GM19397 (cell line): ENCODE results near the gene MRPL21.
A peak's percentile ranks its signal among the peaks of the same experiment; 100 is the strongest.

Experiments used
- ATAC-seq: cut with Tn5 transposase; IDR thresholded peaks from one replicate; pipeline ENCODE4 v1.9.1; 2021; ENCODE audit warnings: mild to moderate bottlenecking, moderate library complexity; ENCODE audit not compliant: unreplicated experiment

MRPL21 gene

DNA sequence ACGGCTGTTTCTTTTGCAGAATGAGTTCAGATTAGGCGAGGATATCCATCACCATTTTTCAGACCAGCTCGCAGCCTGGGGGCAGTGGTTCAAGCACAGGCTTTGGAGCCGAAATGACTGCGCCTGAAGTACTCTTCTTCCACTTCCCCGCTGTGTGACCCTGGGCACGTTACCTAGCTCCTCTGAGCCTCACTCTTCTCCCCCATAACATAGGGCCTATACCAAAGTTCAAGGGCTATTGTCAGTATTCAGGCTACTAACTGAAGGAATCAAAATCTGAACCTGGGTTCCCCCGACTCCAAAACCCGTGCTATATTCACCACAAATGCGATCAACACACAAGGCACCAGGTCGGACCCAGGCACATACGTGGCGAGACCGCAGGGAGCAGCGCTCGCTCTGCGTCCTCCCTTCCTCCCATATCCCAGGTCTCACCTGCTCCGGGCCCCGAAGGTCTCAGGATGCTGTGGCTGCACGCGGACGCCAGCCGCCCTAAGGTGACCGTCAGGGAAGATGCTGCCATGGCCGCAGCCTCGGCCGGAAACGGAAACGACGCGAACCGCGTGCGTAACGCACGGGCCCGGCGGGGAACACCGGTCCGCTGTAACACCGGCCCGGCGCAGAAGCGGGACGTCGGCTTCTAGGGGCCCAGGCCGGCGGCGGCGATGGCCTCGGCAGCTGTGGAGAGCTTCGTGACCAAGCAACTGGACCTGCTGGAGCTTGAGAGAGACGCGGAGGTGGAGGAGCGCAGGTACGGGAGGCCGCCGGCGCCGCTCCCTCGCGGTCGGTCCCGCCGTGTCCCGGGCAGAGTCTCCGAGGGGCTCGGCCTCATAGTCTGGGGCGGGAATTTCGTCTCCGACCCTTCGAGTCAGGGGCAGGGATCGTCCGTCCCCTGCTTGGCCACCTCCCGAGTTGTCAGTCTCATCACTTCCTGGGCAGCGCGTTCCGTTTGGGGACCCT, at the start of gene MRPL21, which contains the start of gene IGHMBP2:
MRPL21 (minus strand) TSS at position 545 of the 960 bp plus-strand sequence; CDS start at position 523, 22 bp downstream.
IGHMBP2 (plus strand) TSS at position 604 of the 960 bp plus-strand sequence; CDS start at position 666, 62 bp downstream.
- peak; percentile 89 for ATAC-seq

GRCh38 chr11:68950762-68951161, 47.1 kb upstream of the MRPL21 start:
- no peak for ATAC-seq

GRCh38 chr11:68950270-68950669, 46.6 kb upstream of the MRPL21 start:
- no peak for ATAC-seq

DNA sequence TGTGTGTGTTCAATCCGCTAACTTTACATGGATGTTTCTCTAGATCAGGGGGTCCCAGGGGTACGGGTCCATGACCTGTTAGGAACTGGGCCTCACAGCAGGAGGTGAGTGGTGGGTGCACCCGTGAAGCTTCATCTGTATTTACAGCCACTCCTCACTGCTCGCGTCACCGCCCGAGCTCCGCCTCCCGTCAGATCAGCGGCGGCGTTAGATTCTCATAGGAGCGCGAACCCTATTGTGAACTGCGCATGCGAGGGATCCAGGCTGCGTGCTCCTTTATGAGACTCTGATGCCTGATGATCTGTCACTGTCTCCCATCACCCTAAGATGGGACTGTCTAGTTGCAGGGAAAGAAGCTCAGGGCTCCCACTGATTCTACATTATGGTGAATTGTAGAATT, 45.3 kb upstream of the MRPL21 start:
- no peak for ATAC-seq

GRCh38 chr11:68948496-68948895, 44.9 kb upstream of the MRPL21 start:
- ATAC-seq: no peak

- no peak for ATAC-seq
These were observed 43.5 kb upstream of the MRPL21 start for GRCh38 chr11:68947151-68947550.

- no peak for ATAC-seq
These were observed 42.9 kb upstream of the MRPL21 start for GRCh38 chr11:68946416-68947090.

GRCh38 chr11:68942751-68943271, 39.2 kb upstream of the MRPL21 start:
- ATAC-seq: no peak

DNA sequence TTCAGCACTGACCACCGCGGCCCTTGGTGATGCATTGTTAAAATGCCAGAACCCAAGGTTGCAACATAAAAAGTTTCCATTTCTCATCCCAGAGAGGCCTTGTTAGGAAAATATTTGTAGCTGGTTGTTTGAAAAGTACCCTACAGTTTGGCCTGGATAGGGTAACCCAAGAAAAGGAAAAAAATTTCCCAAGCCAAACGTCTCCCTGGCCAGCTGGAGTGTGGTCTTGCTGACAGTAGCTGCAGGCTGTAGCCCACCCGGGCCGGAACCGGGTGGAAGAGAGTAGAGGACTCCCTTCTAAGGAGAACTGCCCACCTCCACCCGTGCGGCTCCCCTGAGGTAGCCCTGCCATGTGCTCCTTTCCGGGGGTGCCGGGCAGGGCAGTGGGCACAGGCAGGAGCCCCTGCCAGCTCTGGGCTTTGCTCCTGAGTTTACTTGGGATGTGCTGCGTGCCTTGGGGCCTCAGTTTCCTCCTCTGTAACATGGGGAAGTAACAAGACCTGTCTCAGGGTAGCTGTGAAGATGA, 38.5 kb upstream of the MRPL21 start:
- no peak for ATAC-seq

DNA sequence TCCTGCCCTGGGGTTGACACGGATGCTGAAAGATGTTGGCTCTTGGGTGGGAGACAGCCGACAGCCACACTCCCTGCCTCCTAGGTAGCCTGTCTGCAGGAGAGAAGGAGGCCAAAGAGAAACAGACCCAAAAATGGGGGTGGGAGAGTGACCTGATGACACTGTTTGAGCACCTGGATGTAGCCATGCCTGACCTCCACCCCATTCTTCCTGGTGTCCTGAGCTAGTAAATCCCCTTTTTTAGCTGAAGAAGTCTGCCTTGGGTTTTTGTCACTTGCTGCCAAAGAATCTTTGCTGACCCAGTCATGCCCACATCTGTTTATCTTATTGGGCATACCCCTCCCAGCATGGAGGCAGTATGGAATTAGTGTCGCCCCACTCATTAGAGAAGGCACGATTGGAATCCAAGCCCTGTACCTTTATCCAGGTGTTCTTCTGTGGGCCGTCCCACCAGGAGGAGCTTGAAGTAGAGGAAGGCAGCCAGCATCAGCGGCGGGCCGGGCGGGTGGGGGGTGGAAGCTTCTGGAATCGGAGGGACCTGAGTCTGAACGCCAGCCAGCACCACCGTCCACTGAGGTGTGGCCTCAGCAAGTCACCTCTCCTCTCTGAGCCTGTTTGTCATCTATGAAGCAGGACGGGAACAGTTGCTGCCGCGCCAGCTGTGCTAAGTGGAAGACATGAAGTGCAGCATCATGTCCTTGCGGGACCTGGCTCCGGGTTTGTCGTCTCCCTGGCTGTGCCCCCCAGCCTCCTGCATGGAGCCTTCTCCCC, 37.9 kb upstream of the MRPL21 start:
- no peak for ATAC-seq

GRCh38 chr11:68940651-68941323, 37.2 kb upstream of the MRPL21 start:
- no peak for ATAC-seq

- no peak for ATAC-seq
These were observed 36.2 kb upstream of the MRPL21 start for GRCh38 chr11:68939583-68940555.

GRCh38 chr11:68938816-68939582, 35.4 kb upstream of the MRPL21 start:
- ATAC-seq: no peak

DNA sequence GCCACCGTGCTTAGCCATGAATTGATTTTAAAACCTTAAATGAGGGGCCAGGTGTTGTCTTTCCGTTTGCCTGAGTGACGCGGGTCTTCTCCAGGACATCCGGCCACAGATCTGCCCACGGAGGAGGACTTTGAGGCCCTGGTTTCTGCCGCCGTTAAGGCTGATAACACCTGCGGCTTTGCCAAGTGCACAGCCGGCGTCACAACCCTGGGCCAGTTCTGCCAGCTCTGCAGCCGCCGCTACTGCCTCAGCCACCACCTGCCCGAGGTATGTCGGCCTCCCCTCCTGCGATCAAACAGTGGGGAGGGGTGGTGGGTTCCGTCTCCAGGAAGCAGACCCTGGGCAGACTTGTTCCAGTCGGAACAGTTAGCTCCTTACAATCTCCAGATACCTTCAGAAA, 34.5 kb upstream of the MRPL21 start:
- ATAC-seq: no peak

DNA sequence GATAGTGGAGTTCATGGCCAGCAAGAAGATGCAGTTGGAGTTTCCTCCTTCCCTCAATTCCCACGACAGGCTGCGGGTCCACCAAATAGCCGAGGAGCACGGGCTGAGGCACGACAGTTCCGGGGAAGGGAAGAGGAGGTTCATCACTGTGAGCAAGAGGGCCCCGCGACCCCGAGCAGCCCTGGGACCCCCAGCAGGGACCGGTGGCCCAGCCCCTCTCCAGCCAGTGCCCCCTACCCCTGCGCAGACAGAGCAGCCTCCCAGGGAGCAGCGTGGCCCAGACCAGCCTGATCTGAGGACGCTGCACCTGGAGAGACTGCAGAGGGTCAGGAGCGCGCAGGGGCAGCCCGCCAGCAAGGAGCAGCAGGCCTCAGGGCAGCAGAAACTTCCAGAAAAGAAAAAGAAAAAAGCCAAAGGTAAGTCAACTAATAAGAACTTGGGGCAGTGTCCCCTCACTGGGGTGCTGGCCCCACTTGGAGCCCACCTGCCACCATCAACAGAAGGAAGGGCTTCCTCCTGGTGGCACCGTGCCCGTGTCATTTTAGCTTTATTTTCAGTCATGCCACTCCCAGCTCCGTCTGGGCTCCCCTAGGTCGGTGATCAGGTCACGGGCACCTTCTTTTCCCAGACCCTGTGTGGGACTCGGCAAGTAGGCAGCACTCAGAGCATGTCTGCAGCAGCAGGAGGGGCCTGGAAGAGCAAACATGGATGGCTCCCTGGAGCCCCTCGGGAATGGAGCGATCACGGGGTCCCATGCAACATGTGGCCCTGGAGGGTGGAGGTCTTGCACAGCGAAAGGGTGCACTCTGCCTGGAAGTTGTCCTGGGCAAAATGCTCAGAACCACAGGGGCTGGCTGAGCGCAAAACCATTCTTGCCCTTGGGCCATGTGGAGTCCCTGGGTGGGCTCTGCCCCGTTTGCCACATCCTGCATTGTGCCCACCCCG, 33.3 kb upstream of the MRPL21 start:
- no peak for ATAC-seq

- ATAC-seq: no peak
These were observed 32.7 kb upstream of the MRPL21 start for GRCh38 chr11:68936358-68936636.
